Coronary artery (tissue), 2 donors: ENCODE data around the gene CIDEC.

Source experiments
- DNase-seq: peaks from one replicate; pipeline ENCODE4 v3.0.0-alpha.2; 2017; ENCODE audit warnings: low spot score
- H3K27ac ChIP-seq, 2 donors: fragments of 200-600 bp; sonication (generic); one replicate each; pipeline ENCODE4 v1.5.1; 2016 to 2019
- H3K4me3 ChIP-seq: fragments of 200-600 bp; sonication (generic); 2 replicates; pipeline ENCODE4 v1.5.1; 2016; ENCODE audit warnings: mild to moderate bottlenecking, moderate library complexity
- CTCF ChIP-seq: fragments of 200-600 bp; sonication (generic); IDR thresholded peaks from one replicate; pipeline ENCODE4 v1.5.1; 2019; ENCODE audit warnings: antibody characterized with exemption

CIDEC gene

GRCh38 chr3:9879830-9880549 is at the start of gene CIDEC:
TSS of gene CIDEC (minus strand) at chr3:9880253. CDS start at chr3:9878486, 1,767 bp downstream.
- Histone ChIP-seq H3K4me3 (no peak within 1 kb of the TSS), H3K27ac (no peak within 1 kb of the TSS)
- TF ChIP-seq CTCF: no peak
- no peak for DNase-seq

GRCh38 chr3:9928158-9928557 is 48.1 kb upstream of the CIDEC start:
- Histone ChIP-seq H3K4me3 (no peak overlapping the region), H3K27ac (no peak overlapping the region)
- no peak for TF ChIP-seq CTCF
- DNase-seq: no peak

GRCh38 chr3:9918261-9919038 is 38.4 kb upstream of the CIDEC start:
- Histone ChIP-seq H3K27ac (no peak overlapping the region), H3K4me3 (no peak overlapping the region)
- TF ChIP-seq CTCF: no peak
- no peak for DNase-seq

GRCh38 chr3:9917820-9918219 is 37.8 kb upstream of the CIDEC start:
- DNase-seq: no peak
- peak overlapping the region; percentile 79 for H3K4me3 ChIP-seq
- TF ChIP-seq CTCF: no peak
- H3K27ac ChIP-seq: peak overlapping the region; percentile 80 to 92

GRCh38 chr3:9916734-9917680 is 37.0 kb upstream of the CIDEC start, which contains the start of gene IL17RC:
TSS of gene IL17RC (plus strand) at chr3:9917098. CDS start at chr3:9917316, 218 bp downstream.
- DNase-seq: peak; percentile 94
- TF ChIP-seq CTCF: no peak
- Histone ChIP-seq H3K27ac (peak within 1 kb of the TSS; percentile 80 to 92), H3K4me3 (peak within 1 kb of the TSS; percentile 79)

GRCh38 chr3:9916346-9916733 is 36.3 kb upstream of the CIDEC start:
- peak overlapping the region; percentile 80 to 92 for H3K27ac ChIP-seq
- DNase-seq: no peak
- TF ChIP-seq CTCF: no peak
- H3K4me3 ChIP-seq: peak overlapping the region; percentile 79
